ENCODE data around the gene TRIM71. TPM values are rescaled to one million over a fixed set of nuclear protein-coding genes. Genes with fewer than 3 reads are reported as not detected.

The TRIM71 gene
- total RNA-seq, 2 donors from 2014 or later: 154 to 169 TPM

GRCh38 chr3:32913790-32914446 lies 96.1 kb downstream of the TRIM71 start:
- Histone ChIP-seq H3K27me3 (ENCODE audit: control insufficient read depth, insufficient read depth, low read length, poor library complexity, severe bottlenecking) (no peaks in the 10 kb centered on the region), H3K4me3 (ENCODE audit: low read length) (no peak overlapping the region), H3K4me1 (ENCODE audit: control insufficient read depth, insufficient read depth, low read length) (no peaks in the 10 kb centered on the region), H3K27ac (ENCODE audit: low read depth, low read length) (no peak overlapping the region), H3K9me3 (ENCODE audit: control insufficient read depth, low read length) (peaks cover 14% of the 10 kb centered on the region), H3K36me3 (ENCODE audit: control insufficient read depth, insufficient read depth, low read length) (no peaks in the 10 kb centered on the region), H3K9ac (ENCODE audit: extremely low read depth, low read length, poor library complexity, severe bottlenecking) (no peak overlapping the region)
- Mint-ChIP-seq H3K36me3 (ENCODE audit: low read depth) (no peaks in the 10 kb centered on the region), H3K9me3 (peaks cover 2% of the 10 kb centered on the region), H3K27ac (no peak overlapping the region), H3K27me3 (ENCODE audit: insufficient read depth) (no peaks in the 10 kb centered on the region), H3K4me3 (no peak overlapping the region), H3K4me1 (no peaks in the 10 kb centered on the region)
- WGBS, 2 experiments (ENCODE audit: insufficient coverage in 1 of 2, insufficient read length in 1 of 2): 89 to 93% methylated on average over 6 to 7 of the region's 7 CpGs
- TF ChIP-seq, protein P1, sequence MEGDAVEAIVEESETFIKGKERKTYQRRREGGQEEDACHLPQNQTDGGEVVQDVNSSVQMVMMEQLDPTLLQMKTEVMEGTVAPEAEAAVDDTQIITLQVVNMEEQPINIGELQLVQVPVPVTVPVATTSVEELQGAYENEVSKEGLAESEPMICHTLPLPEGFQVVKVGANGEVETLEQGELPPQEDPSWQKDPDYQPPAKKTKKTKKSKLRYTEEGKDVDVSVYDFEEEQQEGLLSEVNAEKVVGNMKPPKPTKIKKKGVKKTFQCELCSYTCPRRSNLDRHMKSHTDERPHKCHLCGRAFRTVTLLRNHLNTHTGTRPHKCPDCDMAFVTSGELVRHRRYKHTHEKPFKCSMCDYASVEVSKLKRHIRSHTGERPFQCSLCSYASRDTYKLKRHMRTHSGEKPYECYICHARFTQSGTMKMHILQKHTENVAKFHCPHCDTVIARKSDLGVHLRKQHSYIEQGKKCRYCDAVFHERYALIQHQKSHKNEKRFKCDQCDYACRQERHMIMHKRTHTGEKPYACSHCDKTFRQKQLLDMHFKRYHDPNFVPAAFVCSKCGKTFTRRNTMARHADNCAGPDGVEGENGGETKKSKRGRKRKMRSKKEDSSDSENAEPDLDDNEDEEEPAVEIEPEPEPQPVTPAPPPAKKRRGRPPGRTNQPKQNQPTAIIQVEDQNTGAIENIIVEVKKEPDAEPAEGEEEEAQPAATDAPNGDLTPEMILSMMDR (conservative IDR thresholded peaks at IDR 0.05): peak; percentile 5
- no peak for DNase-seq

DNA sequence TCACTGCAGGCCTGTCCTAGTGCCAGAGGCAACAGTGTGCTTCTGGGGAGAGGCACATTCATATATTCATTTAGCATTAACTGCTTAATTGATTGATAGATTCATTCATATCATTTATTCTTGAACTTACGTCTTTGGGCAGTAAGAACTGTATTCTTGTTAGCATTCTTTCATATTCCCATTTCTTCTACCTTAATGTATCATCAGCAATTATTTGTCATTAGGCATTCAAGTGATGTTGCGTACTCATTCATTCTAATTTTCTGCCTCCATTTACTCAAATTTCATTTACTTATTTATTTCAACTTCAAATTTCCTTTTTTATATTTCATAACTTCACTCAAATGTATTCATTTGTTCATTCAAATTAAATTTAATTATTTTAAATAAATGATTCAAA lies 102.1 kb downstream of the TRIM71 start:
- no peak overlapping the region for H3K9ac ChIP-seq (ENCODE audit: extremely low read depth, low read length, poor library complexity, severe bottlenecking)
- H3K4me3 ChIP-seq (ENCODE audit: low read length): no peak overlapping the region
- no peaks in the 10 kb centered on the region for H3K27me3 Mint-ChIP-seq (ENCODE audit: insufficient read depth)
- H3K9me3 ChIP-seq (ENCODE audit: control insufficient read depth, low read length): peaks cover 14% of the 10 kb centered on the region
- H3K4me1 Mint-ChIP-seq: no peaks in the 10 kb centered on the region
- no peaks in the 10 kb centered on the region for H3K36me3 ChIP-seq (ENCODE audit: control insufficient read depth, insufficient read depth, low read length)
- H3K4me1 ChIP-seq (ENCODE audit: control insufficient read depth, insufficient read depth, low read length): no peaks in the 10 kb centered on the region
- WGBS, 2 experiments (ENCODE audit: insufficient coverage in 1 of 2, insufficient read length in 1 of 2): 88 to 94% methylated on average over 2 of the region's 2 CpGs
- TF ChIP-seq, protein P1 (conservative IDR thresholded peaks at IDR 0.05): no peak
- H3K4me3 Mint-ChIP-seq: no peak overlapping the region
- no peaks in the 10 kb centered on the region for H3K27me3 ChIP-seq (ENCODE audit: control insufficient read depth, insufficient read depth, low read length, poor library complexity, severe bottlenecking)
- H3K27ac Mint-ChIP-seq: no peak overlapping the region
- no peaks in the 10 kb centered on the region for H3K36me3 Mint-ChIP-seq (ENCODE audit: low read depth)
- no peak overlapping the region for H3K27ac ChIP-seq (ENCODE audit: low read depth, low read length)
- DNase-seq: no peak
- peaks cover 3% of the 10 kb centered on the region for H3K9me3 Mint-ChIP-seq

GRCh38 chr3:32922078-32922477 lies 104.3 kb downstream of the TRIM71 start:
- WGBS, 2 experiments (ENCODE audit: insufficient coverage in 1 of 2, insufficient read length in 1 of 2): 91 to 93% methylated on average over 7 of the region's 7 CpGs
- H3K27ac Mint-ChIP-seq: no peak overlapping the region
- H3K4me1 ChIP-seq (ENCODE audit: control insufficient read depth, insufficient read depth, low read length): no peaks in the 10 kb centered on the region
- no peaks in the 10 kb centered on the region for H3K27me3 Mint-ChIP-seq (ENCODE audit: insufficient read depth)
- H3K9me3 ChIP-seq (ENCODE audit: control insufficient read depth, low read length): peaks cover 11% of the 10 kb centered on the region
- no peak overlapping the region for H3K27ac ChIP-seq (ENCODE audit: low read depth, low read length)
- no peaks in the 10 kb centered on the region for H3K27me3 ChIP-seq (ENCODE audit: control insufficient read depth, insufficient read depth, low read length, poor library complexity, severe bottlenecking)
- no peaks in the 10 kb centered on the region for H3K36me3 ChIP-seq (ENCODE audit: control insufficient read depth, insufficient read depth, low read length)
- DNase-seq: no peak
- H3K9ac ChIP-seq (ENCODE audit: extremely low read depth, low read length, poor library complexity, severe bottlenecking): no peak overlapping the region
- no peak overlapping the region for H3K4me3 ChIP-seq (ENCODE audit: low read length)
- H3K4me3 Mint-ChIP-seq: no peak overlapping the region
- no peaks in the 10 kb centered on the region for H3K4me1 Mint-ChIP-seq
- TF ChIP-seq, protein P1 (conservative IDR thresholded peaks at IDR 0.05): no peak
- H3K36me3 Mint-ChIP-seq (ENCODE audit: low read depth): no peaks in the 10 kb centered on the region
- peaks cover 3% of the 10 kb centered on the region for H3K9me3 Mint-ChIP-seq
